ENCODE measurements around the gene PHC2.

PHC2 gene

DNA sequence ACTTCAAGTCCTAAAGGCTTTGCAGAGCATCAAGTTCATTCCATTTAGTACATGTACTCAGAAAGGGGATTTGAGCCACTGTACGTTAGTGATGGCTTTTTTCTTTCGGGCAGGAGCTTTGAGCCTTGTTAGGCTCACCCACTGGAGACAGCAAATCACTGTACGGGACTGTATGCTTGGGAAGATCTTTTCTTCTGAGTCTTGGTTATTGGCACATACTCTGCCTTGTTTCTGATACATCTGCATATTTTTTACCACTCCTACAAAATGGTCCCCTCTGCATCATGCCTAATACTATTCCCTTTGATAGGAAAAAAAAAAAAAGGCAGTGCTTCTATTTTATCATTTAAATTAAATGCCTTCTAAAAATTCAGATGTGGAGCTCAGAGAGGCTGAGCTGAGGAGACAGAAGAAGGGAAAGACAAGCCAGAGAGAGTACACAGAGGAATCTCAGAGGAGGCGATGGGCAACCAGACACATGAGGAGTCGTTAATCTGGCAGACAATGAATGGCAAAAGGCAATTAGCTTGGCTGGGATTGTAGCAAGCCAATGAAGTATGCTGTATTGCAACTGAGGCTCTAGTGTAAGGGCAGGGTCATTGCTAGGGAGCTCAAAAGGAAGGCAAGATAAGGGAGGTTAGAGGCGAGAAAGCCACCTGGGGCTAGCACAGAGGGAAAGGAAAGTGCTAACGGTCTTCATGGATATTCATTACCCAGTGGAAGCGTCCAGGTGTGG lies 39.4 kb downstream of the PHC2 start:
- DNase-seq (ENCODE audit: low read depth in 2 of 2): no peak

- DNase-seq (ENCODE audit: low read depth in 2 of 2): no peak
These were observed 40.4 kb downstream of the PHC2 start for GRCh38 chr1:33390542-33390941.

DNA sequence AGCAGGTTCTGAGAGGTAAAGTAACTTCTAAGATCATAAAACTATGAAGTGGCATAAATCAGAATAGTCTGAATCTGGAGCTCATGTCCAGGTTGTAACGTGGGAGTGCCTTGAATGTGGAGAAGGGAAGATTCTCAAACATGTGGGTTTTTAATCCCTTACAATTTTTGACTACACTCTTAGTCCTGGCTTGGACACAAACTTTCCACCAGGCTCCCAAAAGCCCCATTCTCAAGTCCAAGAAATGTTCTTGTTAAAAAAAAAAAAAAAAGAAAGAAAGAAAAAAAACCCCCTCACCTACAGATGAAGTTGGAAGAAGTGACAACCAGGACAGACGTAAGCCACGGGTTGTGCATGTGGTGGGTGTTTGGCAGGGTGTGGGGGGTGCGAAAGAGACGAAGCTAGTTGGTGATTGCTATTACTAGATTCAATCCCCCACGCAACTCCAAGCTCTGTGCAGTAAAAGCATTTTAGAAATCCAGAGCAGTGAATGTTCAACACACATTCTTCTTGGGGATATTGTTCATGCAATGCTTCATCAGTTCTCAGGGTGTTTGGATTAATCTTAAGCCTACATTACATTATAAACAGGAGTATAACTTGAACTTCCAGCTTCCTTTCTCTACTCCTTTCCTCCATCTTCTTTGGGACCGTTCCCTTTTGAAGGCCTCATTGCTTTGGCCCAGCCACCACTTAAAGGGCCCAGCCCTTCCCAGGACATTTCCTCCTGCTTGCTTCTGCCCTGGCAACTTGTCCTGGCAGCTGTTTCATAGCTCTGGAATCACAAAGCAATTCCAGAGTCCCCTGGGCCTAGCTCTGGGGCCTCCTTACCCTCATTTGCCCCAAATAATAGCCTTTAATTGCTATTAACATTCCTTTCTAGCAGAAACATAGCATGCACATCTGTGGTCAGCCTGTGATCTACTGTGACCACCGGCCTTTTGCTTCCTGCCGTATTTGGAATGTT lies 41.8 kb downstream of the PHC2 start:
- DNase-seq (ENCODE audit: low read depth in 2 of 2): no peak

DNA sequence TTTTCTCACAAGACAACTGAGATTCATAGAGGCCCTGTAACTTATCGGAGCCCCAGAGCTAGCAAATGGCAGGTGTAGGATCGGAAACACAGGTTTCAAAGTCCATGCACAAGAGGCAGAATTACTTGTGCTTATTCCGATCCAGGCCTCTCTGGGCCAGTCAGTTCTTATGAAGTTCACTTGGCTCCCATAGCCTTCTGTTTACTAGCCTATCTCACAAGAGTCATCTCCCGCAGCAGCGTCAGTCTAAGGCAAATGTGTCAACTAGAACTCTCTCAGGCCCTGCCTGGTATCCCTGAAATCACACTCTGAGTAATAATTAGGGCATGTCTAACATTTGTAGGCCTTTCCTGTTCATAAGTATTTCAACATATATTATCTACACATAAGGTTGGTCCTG lies 43.3 kb downstream of the PHC2 start:
- DNase-seq (ENCODE audit: low read depth in 2 of 2): no peak

GRCh38 chr1:33385251-33385650 lies 45.6 kb downstream of the PHC2 start:
- DNase-seq (ENCODE audit: low read depth in 2 of 2): no peak

GRCh38 chr1:33384040-33384812 lies 46.7 kb downstream of the PHC2 start:
- DNase-seq (ENCODE audit: low read depth in 2 of 2): no peak

DNA sequence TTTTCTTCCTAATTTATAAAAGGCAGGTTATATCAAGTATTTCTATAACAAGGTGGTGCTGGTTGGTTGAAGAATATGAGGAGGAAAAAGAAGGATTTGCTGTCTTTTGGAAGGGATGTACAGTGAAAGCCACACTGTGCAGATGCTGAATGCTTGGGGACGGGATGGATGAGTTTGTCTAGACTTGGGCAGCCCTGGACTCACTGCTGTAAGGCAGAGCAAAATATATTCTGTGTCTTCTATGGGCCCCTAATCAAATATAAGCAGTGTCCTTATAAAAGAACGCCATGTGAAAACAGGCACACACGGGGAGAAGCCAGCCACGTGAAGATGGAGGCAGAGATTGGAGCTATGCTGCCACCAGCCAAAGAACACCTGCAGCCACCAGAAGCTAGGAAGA lies 47.4 kb downstream of the PHC2 start:
- DNase-seq (ENCODE audit: low read depth in 2 of 2): no peak

- DNase-seq (ENCODE audit: low read depth in 2 of 2): no peak
These were observed 48.1 kb downstream of the PHC2 start for GRCh38 chr1:33382661-33383415.

GRCh38 chr1:33381977-33382376 lies 48.9 kb downstream of the PHC2 start:
- DNase-seq (ENCODE audit: low read depth in 2 of 2): no peak

- DNase-seq (ENCODE audit: low read depth in 2 of 2): no peak
These were observed 50.1 kb downstream of the PHC2 start for GRCh38 chr1:33380811-33381210.

- DNase-seq (ENCODE audit: low read depth in 2 of 2): no peak
These were observed 51.1 kb downstream of the PHC2 start for GRCh38 chr1:33379631-33380354.

GRCh38 chr1:33378976-33379375 lies 51.9 kb downstream of the PHC2 start:
- no peak for DNase-seq (ENCODE audit: low read depth in 2 of 2)

DNA sequence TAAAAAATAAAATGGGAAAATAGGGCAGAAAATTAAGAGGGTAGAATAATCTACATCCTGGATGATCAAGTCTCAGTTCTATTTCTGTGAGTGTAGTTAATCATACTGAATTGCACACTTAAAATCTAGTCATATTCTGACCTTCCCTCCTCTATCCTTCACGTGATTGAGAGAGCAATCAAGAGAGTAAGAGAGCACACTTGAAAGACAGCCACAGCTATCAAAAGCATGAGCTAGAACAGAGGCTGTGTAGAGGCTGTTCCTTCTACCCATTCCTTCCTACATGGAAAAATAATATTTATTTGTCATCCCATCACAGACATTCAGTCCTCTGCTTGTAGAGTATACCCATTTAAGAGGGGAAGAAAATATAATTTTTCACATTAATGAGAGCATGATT lies 52.4 kb downstream of the PHC2 start:
- no peak for DNase-seq (ENCODE audit: low read depth in 2 of 2)

DNA sequence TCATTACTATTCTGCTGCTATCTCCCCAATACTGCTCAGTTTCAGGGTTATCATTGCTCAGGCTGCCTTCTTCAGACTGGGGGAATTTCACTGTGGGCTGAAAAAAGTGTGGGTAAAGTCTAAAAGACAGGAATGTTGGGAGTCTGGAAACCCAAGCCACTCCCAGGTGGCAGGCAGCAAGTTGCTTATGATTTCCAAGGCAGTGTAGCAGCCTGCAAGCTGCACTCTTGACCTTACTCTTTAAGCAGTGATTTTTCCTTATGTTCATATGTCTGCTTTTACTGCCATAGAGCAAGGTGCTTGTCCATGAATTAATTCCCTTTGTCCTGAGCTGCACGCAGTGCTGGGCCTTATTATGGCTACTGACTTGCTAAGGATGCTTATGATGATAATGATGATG lies 53.1 kb downstream of the PHC2 start:
- DNase-seq (ENCODE audit: low read depth in 2 of 2): no peak

GRCh38 chr1:33377013-33377412 lies 53.9 kb downstream of the PHC2 start:
- no peak for DNase-seq (ENCODE audit: low read depth in 2 of 2)

DNA sequence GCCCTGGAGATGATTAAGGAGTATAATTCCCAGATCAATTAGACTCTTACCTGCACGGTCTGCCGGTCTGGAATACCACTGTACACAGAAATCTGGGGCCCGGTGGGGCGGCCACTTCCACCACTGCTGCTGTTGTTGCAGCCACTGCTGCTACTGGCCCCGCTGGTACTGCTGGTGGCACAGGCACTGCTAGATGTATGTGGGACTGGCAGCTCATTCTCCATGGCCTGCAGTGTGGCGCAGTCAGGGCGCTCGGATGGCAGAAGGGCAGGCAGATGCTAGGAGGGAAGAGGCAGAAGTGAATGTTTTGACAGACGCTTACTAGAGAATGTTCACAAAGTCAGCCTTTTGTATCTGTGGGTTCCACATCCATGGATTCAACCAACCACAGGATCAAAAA lies 55.6 kb downstream of the PHC2 start:
- DNase-seq (ENCODE audit: low read depth in 2 of 2): no peak

- DNase-seq (ENCODE audit: low read depth in 2 of 2): no peak
These were observed 56.4 kb downstream of the PHC2 start for GRCh38 chr1:33374336-33375105.

DNA sequence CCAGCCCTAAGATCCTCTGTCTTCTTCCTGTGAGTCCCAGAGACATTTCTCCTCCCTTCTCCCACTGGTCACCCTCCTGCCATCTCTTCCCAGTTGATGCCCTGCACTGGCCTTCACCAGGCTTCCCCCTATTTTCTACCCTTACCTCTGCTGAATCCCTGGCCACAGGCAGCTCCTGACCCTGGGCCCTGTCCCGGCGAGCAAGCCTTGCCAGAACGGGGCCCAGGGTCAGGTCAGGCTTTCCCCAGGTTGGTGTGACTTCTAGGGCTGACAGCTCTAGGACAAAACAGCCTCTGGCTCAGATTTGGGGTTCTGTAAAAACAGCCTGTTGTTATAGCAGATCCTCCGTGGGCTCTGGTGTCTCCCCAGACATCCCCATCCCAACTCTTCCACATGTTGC lies 57.3 kb downstream of the PHC2 start:
- DNase-seq (ENCODE audit: low read depth in 2 of 2): no peak

- DNase-seq (ENCODE audit: low read depth in 2 of 2): no peak
These were observed 58.2 kb downstream of the PHC2 start for GRCh38 chr1:33372677-33373076.

- no peak for DNase-seq (ENCODE audit: low read depth in 2 of 2)
These were observed 58.7 kb downstream of the PHC2 start for GRCh38 chr1:33372162-33372561.
